Fibroblast of skin of right biceps (primary cell): ENCODE data around the gene NRP2.

ENCODE experiments used
- DNase-seq: peaks from one replicate; pipeline ENCODE4 v3.0.0-alpha.2; 2013

The NRP2 gene

DNA sequence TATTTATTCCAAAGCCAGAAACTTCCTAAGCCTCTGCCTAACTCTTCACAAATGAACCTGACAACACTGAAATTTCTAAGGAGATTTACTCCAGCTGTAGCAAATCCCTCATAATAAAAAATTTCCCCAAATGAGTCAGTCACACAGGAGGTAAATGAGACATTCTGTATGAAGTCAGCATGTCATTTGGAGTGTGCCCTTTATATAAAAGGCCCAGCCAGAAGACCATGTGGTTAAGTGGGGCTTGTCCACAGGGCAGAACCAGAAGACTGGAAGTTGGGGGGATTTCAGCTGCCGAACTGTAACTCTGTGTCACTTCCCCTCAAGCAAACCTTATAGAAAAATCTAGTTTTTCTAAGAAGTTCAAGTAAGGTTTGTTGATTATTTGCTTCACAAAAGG lies 30.2 kb downstream of the NRP2 start:
- peak; percentile 84 for DNase-seq

DNA sequence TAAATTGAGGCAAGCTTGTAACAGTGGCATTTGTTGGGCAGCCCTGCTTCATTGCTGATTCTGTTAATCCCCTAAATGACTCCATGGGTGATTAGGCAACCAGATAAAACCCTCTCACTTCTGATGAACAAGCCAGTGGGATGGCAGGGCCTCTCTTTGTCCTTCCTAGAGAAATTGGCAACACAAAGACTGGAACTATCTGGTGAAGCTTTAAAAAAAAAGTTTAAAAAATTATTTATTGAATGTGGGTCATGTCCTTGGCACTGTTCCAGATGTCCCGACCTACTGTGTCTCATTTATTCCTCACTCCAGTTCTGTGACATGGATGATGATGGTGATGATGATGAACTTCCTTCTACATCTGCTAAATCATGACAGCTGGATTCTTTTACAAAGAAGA lies 30.8 kb downstream of the NRP2 start:
- DNase-seq = peak; percentile 44

DNA sequence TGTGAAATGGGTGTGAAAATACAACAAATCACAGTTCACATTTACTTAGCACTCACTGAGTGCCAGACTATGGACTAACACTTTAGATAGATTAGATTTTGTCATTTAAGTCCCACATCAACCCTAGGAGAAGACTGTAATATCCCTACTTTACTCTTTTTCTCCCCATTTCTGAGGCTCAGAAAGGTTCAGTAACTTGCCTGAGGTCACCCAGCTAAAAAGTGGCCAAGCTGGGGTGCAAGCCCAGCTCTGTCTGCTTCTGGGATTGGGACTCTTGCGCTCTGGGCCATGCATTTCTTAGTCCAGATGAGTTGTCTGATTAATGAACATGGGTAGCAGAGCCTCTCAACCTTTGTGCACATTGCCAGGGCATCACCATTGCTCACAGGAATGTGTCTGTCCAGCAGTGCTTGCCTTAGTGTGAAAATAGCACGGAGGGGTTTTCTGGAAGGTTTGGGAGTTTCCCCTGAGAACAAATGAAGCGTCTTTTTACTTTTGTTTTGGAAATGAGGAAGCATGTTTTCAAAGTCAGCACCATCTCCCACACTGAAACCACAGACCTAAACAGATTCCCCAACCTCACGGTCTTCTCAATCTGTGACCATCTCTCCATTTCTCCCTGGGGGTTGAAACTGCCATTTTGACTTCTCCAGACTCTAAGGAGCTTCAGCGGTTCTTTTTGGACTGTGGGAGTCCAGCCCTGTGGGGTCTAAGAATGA lies 31.9 kb downstream of the NRP2 start:
- DNase-seq = no peak

DNA sequence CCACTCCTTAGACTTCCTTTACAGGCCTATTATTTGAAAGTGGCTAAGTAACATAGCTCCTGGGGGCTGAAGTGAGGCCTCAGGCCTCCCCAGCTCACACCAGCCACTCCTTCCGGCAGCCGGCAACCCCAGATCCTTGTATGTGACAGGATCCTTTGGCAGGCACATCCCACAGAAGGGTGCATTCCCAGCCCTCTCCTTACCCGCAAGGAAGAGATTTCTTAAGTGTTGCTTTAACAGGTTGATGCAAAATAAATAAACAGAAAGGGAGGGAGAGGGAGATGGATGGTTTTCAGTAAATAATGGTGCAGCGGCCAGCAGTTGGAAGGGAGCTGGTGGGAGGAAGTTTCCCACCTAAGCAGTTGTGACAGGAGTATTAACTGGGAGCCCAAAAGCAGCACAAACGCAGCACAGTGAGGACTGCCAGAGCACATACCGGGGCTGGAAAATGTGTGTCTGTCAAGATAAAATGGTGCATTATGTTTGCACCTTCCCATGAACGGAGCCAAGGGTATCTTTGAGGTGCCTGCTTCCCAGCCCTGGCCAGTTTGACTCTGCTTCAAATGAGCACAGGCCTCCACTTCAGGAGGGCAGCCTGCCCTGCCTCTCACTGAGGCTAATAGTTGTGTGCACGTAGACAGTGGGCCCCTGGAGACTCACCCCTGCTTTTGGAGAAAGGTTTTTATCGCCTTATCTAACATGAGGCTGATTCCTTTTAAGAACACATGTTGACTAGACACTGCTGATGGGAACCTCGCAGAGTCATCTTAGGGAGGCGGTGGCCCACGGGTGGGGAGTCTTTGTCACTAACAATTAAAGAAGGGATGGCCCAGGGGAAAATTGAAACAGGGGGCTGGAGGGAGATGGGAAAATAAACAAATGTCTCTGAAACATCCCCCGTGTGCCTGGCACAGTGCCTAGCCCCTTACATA lies 32.8 kb downstream of the NRP2 start:
- DNase-seq = no peak

DNA sequence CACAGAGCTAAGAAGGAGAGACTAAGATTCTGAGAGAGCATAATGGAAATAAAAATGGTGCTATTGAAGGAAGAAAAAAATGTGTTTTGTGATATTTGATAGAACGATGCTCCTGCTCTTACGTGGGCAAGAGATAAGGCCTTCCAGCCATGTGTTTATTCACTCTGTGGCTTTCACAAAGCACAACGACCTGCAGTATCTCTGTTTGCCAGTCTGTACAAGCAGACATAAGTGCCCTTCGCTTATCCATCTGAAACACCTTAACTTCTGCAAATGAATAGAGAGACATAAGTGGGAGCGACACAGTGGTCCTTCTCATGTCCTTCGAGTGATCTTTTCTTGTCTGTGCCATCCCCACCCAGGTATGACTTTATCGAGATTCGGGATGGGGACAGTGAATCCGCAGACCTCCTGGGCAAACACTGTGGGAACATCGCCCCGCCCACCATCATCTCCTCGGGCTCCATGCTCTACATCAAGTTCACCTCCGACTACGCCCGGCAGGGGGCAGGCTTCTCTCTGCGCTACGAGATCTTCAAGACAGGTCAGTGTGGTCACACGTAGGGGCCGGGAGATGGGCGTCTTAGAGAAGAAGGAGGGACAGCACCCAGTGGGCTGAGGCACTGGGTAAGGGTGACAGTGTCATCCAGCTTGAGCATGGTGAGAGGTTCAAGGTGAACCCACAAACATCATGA lies 33.7 kb downstream of the NRP2 start:
- no peak for DNase-seq

DNA sequence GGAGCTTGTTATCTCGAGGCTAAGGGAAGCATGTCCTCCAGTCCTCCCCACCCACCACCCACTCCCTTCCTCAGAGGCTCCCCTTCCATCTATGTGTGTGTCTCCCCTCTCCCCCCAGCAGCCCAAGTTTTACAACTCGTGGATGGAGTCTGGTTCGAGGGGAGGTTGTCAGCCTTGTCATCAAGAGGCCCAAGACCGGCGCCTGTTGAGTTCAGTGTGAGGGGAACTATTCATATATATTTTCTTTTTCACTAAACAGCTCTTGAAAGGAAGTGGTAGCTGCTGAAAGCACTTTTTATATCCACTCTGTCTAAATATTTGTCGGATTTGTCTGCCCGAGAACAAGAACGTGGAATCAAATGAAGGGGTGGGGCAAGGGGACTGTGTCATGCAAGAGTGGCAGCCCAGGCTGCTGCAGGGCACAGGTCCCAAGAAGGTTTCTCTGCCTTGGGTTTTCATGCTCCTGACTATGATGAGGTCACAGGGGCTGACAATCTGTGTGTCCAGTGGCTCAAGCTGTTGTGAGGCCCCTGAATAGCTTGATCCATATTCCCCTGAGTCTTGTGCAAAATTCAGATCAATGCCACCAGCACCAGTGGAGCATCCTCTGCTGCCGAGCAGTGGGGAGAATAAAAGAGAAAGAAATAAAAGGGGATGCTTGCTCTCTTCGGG lies 35.0 kb downstream of the NRP2 start:
- DNase-seq = no peak

DNA sequence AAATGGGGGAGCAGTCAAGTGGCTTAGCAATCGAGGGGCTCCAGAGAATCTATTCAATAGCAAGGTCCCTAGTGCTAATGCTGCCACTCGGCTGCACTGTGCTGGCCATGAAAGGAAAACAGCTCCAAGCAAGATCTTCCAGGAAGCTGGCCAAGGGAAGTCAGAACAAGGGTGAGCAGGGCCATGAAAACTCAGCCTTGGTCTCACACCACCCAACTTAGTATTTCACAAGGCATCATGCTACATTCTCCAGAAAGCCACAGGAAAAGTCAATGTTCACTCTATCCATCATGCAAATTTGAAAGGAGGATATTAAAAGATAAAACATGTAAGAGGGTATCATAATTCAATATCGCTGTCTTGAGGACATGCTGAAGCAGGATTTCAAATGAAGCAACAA lies 35.7 kb downstream of the NRP2 start:
- no peak for DNase-seq

DNA sequence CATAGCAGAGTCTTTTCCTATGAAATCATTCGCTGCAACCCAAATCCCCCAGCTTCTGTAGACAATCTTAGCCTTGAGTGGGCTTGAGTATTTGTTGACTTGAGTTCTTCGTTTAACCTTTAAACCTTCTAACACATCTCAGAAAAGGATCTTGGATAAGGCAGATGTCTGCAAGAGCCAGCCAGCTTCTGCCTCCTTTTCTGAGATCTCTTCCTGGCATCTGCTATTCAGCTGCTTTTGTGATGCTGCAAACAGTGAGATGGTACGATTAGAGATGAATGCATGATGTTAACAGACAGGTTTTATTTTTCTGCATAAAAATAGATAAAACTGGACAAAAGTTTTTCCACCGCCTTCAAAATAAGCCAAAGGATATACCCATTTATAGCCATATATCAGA lies 37.5 kb downstream of the NRP2 start:
- no peak for DNase-seq

DNA sequence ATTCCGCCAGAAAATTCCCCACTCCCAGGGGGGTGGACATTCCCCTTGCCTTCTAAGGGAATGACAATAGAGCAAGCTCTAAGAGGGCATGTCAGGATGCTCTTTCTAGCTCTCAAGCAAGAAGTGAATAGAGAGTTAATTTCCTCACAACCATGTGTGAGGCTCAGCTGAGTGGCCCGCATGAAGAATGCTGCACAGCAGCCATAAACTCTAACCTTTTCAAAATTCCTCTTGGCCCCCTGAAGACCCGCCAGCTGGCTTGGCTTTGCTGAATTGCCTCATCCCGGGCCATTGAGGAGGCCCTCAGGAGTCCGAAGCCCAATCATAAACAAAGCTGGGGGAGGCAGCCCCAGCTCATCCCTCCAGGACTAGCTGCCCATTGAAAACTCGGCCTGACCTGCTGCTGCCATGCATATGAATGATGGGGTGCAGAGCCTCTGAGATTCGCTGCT lies 38.2 kb downstream of the NRP2 start:
- no peak for DNase-seq

DNA sequence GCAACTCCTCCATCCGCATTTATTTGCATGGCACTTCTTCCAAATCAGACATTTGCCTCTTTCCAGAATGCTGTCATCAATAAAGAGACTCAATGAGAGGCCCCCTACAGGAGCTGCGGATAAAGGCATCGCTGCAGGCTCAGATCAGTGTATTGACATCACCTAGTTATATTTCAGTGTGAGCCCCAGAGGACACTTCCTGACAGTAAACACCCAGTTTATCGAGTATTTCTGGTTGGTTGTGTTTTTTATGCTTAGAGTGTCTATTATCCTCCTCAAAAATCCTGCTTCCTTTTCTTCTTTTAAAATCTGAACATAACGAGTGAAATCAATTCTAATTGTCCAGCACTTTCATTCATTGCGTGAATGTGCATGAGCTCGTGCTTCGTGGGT lies 38.8 kb downstream of the NRP2 start:
- DNase-seq = no peak

DNA sequence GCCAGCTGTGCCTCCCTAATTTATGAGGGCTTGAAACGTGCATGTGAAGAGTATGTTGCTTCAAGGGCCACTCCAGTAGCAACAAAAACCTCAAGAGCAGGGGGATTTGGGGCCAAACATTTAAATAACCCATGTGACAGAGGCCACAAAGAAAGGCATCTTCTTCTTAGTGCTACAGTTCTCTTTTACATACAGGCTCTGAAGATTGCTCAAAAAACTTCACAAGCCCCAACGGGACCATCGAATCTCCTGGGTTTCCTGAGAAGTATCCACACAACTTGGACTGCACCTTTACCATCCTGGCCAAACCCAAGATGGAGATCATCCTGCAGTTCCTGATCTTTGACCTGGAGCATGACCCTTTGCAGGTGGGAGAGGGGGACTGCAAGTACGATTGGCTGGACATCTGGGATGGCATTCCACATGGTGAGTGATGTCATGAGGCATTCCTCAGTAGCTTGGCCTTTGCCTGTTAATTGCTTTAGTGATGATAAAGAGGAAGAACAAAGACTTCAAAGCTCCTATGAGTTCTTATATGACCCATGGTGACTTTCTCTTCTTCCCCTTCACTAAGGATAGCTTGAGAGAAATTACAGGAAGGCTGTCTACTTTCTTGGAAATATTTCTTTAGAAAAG lies 40.1 kb downstream of the NRP2 start:
- no peak for DNase-seq

DNA sequence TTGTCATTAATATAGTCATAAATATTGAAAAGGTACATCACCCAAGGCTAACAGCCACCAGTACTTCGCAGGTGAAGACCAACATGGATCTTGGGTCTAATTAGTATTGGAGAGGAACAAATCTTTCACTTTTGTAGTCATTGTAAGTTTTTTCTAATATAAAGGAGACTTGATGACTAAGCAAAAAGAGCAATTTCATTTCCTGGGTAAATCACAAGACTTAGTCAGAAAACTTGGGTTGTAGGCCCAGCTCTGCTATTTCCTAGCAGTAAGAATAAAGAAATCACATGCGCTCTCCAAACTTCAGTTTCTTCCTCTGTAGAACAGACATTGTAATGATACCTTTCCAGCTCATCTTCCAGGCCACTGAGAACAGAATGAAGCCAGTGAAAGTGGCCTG lies 40.9 kb downstream of the NRP2 start:
- DNase-seq = no peak

DNA sequence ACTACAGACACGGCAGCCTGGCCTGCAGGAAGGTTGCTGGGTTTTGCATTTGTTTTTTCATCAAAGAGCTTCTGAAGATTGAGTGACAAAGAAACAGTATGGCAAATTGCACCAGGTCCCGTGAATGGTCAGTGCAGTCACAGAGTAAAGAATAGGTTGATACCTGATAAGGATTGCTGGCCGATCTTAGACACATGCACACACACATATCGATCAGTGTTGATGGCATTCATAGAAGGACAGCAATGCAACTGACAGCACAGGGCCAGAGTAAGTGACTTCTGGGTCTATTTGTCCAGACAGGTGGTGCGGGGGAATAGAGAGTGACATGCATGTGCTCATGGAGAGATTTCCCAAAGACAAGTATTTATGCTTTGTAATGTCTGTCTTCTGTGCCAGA lies 42.8 kb downstream of the NRP2 start:
- no peak for DNase-seq

DNA sequence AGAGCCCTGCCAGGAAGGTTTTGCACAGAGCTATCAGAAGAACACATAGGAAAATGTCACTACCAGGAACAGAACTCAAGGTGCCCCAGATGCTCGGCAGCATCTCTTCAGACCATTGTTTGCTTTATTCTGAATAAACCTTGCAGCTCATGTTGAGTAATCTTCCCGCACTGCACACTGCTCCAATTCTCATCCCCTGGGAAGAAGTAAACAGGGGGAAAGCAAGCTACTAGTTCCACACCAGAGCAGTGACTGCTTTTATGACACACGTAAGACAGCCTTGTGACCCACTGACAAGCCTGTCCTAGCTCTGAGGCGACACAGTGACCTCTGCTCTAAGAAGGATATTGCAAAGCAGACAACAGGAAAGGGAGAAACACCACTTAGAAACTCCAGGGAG lies 44.2 kb downstream of the NRP2 start:
- no peak for DNase-seq

DNA sequence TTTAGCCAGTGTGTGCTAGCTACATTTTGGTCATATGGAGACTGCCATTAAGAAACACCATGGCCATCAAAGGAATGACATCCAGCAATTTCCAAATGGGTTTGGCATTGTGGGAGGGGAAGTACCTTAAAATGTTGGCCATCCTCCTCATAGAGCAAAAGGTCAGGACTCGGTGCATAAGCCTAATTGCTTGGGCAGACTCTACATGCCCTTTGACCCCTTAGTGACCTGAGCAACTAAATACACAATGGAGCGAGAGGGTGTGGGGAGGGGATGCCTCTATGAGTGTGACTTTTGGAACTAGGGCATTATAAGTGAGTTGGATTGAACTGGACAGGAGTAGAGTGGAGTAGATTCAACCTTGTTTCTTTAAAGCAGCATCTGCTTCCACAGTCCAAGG lies 44.9 kb downstream of the NRP2 start:
- no peak for DNase-seq

DNA sequence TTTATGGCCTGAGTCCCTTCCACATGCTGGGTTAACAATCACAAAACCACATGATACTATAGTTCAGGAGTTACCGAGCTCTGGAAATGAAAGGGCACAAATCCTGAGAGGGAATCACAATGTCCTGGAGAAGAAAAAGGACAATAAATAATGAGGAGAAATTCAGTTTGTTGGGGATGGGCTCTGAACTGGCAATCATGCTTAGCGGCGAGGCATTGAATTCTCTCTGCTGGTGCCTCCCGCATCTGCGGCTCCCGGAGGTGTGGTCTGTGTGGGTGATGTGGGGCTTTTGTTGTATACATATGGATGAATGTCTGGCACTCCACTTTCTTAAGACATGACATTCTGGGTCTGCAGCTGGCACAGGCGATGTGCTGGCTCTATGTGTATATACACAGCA lies 46.1 kb downstream of the NRP2 start:
- no peak for DNase-seq

DNA sequence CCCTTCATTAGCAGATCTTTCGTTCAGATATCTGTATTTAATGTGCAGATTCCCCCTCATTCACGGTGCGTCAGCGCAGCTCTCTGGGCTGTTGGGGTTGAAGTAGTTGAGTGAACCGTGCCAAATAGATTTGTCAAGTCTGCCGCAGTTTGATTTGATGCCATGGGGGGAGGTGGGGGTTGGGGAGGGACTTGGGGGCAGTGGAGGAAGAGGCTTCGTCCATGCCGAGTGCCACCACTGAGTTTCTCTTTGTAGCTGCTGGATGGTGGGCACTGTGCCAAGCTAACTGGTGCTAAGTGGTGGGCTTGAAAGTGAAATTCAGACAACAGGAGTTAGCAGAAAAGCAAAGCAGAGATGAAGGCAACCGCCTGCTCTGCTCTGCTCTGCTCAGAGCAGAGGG lies 47.9 kb downstream of the NRP2 start:
- no peak for DNase-seq

DNA sequence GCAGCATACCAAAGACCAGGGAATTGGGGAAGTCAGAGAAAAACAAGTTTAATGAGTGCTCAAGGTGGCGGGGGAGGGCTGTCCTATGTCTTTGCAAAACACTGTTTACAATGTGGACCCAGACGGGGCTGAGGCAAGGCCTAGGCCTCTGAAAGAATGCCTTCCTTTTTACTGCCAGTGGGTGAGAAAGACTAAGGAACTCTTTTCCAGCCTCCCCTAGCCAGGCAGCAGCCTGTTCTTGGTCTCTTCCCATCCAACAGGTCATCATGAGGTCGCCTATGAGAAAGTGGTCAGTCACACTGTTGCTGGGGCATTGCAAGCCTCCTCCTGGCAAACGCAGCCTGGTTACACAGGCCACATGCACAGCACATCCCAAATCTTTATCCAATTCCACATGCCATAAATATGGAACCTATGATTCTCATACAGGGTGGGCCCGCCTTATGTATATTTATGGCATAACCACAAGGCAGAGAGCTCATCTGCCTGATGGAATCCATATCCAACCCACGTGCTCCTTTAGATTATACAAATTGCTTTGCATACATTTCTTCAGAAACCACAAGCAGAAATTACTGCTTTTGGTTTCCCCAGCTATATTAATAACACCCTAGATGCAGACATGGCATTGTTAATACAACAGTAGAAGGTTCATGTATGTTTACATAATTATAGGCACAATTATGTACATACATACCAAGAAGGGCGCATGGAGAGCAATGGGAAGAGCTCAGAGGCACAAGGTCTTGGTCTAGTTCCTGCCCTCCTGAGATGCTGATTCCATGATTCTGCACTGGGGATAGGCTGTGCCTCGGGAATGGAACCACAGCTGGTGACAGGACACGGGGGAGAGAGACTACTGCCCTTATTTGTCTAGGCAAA lies 48.6 kb downstream of the NRP2 start:
- peak; percentile 89 for DNase-seq

DNA sequence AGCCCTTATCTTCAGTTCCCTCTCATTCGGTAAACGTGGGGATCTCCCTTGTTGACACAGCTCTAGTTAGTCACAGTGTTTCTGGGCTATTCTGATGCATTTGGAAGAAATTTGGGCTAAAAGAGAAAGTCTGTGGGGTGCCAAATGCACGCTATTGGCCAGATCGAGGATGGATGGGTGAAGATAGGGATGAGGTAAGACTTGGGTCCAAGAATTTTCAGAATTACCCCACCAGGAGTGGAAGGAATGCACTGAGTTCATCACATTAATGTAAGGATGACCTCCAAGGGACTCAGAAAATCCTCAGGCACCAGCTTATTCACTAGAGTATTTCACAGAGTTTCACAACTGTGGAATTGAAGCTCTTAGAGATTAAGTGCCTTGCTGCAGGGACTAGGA lies 49.3 kb downstream of the NRP2 start:
- peak; percentile 99 for DNase-seq

DNA sequence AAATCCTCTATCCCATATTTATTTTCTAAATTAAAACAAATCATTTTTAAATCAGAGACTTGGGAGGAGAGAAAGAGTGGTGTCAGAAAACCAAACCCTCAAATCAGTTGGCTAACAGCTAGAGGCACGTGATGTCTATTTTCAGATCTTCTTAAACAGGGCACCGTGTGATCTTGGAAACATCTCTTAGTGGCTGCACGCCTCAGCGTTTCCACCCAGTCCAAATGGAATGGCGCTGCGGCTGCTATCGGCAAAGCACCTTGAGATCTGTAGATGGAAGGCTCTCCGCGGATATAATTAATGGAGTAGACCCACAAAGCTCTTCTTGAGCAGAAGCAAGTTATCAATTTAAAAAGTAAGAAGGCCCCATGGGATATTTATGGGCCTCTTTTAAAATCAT lies 50.0 kb downstream of the NRP2 start:
- DNase-seq = no peak

DNA sequence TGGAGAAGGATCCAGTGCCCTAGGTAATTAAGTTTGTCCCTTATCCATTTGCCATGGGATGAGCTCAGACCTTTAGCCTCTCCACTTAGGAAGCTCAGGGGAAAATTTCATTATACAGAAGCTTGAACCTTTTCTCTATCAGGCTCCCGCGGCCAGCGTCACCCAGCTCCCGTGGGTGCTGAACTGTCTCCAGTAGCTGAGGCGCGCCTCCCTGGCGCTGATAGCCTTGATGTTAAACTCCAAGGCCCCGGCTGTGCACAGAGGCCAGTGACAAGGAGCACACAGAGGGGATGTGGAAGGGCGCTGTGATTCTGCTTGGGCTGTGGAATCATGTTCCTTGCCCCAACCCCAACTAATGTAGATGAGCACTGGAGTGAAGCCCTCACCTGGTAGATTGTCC lies 50.8 kb downstream of the NRP2 start:
- DNase-seq = no peak

DNA sequence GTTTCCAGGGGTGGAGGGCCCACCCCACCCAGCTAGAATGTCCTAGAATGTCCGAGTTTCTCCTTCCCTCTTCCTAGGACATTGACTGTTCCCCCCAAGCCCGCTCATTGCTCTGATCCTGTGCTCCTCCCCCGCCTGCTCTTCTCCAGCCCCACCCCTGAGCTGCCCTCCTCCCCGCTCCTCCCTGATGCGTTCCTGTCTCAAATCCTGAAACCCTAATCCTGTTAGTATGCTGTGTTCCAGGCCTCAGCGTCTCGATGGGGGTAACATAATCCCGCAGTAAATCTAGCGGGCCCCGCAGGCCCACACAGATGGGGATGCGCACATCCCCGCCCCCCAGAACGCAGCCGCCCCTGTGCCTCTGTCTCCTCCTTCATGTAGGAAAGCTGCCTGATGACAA lies 51.3 kb downstream of the NRP2 start:
- no peak for DNase-seq
